Neural cell (in vitro differentiated cells): ENCODE results near the gene RSRC1. TPM values are rescaled to one million over a fixed set of nuclear protein-coding genes. Genes with fewer than 3 reads are reported as not detected.

Source experiments
- H2AFZ ChIP-seq: fragments of 200-600, 300-800 bp; sonication (generic), shearing (Covaris generic); 2 replicates; pipeline ENCODE4 v1.6.0; 2014; ENCODE audit warnings: low read depth, mild to moderate bottlenecking, antibody characterized with exemption, low read length, moderate library complexity
- H3F3A ChIP-seq: fragments of 200-600 bp; shearing (Covaris generic); 2 replicates; pipeline ENCODE4 v1.6.1; 2016; ENCODE audit warnings: mild to moderate bottlenecking, moderate library complexity, mixed read lengths, antibody characterized with exemption, low read length; ENCODE audit not compliant: insufficient read depth, poor library complexity, severe bottlenecking
- H3K27ac ChIP-seq: fragments of 200-600, 300-800 bp; sonication (generic), shearing (Covaris generic); 2 replicates; pipeline ENCODE4 v1.5.1; 2014; ENCODE audit warnings: mild to moderate bottlenecking, low read length, moderate library complexity
- H3K27me3 ChIP-seq: fragments of 300-800, 200-600 bp; sonication (generic), shearing (Covaris generic); 2 replicates; pipeline ENCODE4 v1.6.0; 2014; ENCODE audit warnings: mild to moderate bottlenecking, low read depth, low read length, moderate library complexity; ENCODE audit not compliant: insufficient read depth
- H3K36me3 ChIP-seq: fragments of 300-800, 200-600 bp; sonication (generic), shearing (Covaris generic); 2 replicates; pipeline ENCODE4 v1.5.1; 2014; ENCODE audit warnings: mild to moderate bottlenecking, antibody characterized with exemption, low read length, moderate library complexity; ENCODE audit not compliant: insufficient read depth
- H3K4me2 ChIP-seq: fragments of 300-800, 200-600 bp; sonication (generic), shearing (Covaris generic); 2 replicates; pipeline ENCODE4 v1.6.0; 2014; ENCODE audit warnings: mild to moderate bottlenecking, low read length
- H3K4me3 ChIP-seq: fragments of 300-800, 200-600 bp; sonication (generic), shearing (Covaris generic); 2 replicates; pipeline ENCODE4 v1.5.1; 2014; ENCODE audit warnings: mild to moderate bottlenecking, low read length, moderate library complexity
- H3K79me2 ChIP-seq: fragments of 200-600 bp; shearing (Covaris generic); replicated peaks from 2 replicates; pipeline ENCODE4 v1.6.0; 2014; ENCODE audit warnings: mild to moderate bottlenecking, low read length, moderate library complexity; ENCODE audit not compliant: insufficient read depth
- H3K9ac ChIP-seq: fragments of 300-800, 200-600 bp; sonication (generic), shearing (Covaris generic); 2 replicates; pipeline ENCODE4 v1.6.1; 2016; ENCODE audit warnings: mild to moderate bottlenecking, low read length, mixed read lengths
- H3K9me2 ChIP-seq: fragments of 200-600 bp; shearing (Covaris generic); 2 replicates; pipeline ENCODE4 v1.6.1; 2016; ENCODE audit warnings: mild to moderate bottlenecking, low read length, mixed read lengths; ENCODE audit not compliant: insufficient read depth
- H3K9me3 ChIP-seq: fragments of 200-600, 300-800 bp; sonication (generic), shearing (Covaris generic); 2 replicates; pipeline ENCODE4 v1.6.1; 2016; ENCODE audit warnings: mild to moderate bottlenecking, mixed run types, low read length, moderate library complexity, mixed read lengths
- H4K20me1 ChIP-seq: fragments of 200-600 bp; shearing (Covaris generic); 2 replicates; pipeline ENCODE4 v1.6.1; 2016; ENCODE audit warnings: mild to moderate bottlenecking, mixed run types; ENCODE audit not compliant: insufficient read depth
- CTCF ChIP-seq: fragments of 450-650 bp; IDR thresholded peaks from 2 replicates; pipeline ENCODE4 v1.5.1; 2014; ENCODE audit warnings: antibody characterized with exemption, mild to moderate bottlenecking, moderate library complexity; ENCODE audit not compliant: poor library complexity, severe bottlenecking
- EP300 ChIP-seq: fragments of 450-650 bp; conservative IDR thresholded peaks from 2 replicates; pipeline ENCODE4 v1.6.1; 2014; ENCODE audit warnings: antibody characterized with exemption, mild to moderate bottlenecking, moderate library complexity; ENCODE audit not compliant: poor library complexity, severe bottlenecking
- EZH2 ChIP-seq: fragments of 200-600, 300-800 bp; shearing (Covaris generic), sonication (generic); IDR thresholded peaks from 2 replicates; pipeline ENCODE4 v1.6.1; 2014; ENCODE audit warnings: antibody characterized with exemption, low read length, borderline replicate concordance, mild to moderate bottlenecking; ENCODE audit not compliant: insufficient read depth, poor library complexity, severe bottlenecking
- MXI1 ChIP-seq: fragments of 450-650 bp; conservative IDR thresholded peaks from 2 replicates; pipeline ENCODE4 v1.6.1; 2014; ENCODE audit warnings: antibody characterized with exemption, mild to moderate bottlenecking; ENCODE audit not compliant: poor library complexity, severe bottlenecking
- POLR2AphosphoS5 ChIP-seq: IDR thresholded peaks from 2 replicates; pipeline ENCODE4 v1.6.1; 2012
- RAD21 ChIP-seq: fragments of 450-650 bp; conservative IDR thresholded peaks from 2 replicates; pipeline ENCODE4 v1.6.1; 2014; ENCODE audit warnings: antibody characterized with exemption, mild to moderate bottlenecking, moderate library complexity
- SMC3 ChIP-seq: fragments of 450-650 bp; conservative IDR thresholded peaks from 2 replicates; pipeline ENCODE4 v1.6.1; 2014; ENCODE audit warnings: antibody characterized with exemption, mild to moderate bottlenecking, moderate library complexity; ENCODE audit not compliant: poor library complexity
- TAF1 ChIP-seq: IDR thresholded peaks from 2 replicates; pipeline ENCODE4 v1.6.1; 2012; ENCODE audit warnings: low read depth
- polyA plus RNA-seq: library from polyadenylated mRNA; depleted of rRNA; stranded (reverse); fragments of >200 nt; gene quantifications from 2 replicates; pipeline ENCODE4 v1.2.3, GENCODE V29; 2014
- TF ChIP-seq, protein P1 (sequence below): IDR thresholded peaks from 2 replicates; pipeline ENCODE4 v1.6.1; 2012; ENCODE audit warnings: borderline replicate concordance

The RSRC1 gene
- polyA plus RNA-seq, 1 donor from 2014 or later: 28.1 TPM

- Histone ChIP-seq H3K27me3 (no peaks in the 10 kb centered on the region), H3F3A (no peaks in the 10 kb centered on the region), H3K4me3 (no peak overlapping the region), H3K36me3 (no peaks in the 10 kb centered on the region), H3K9me2 (no peaks in the 10 kb centered on the region), H3K79me2 (no peaks in the 10 kb centered on the region), H3K27ac (no peak overlapping the region), H4K20me1 (no peaks in the 10 kb centered on the region), H2AFZ (no peak overlapping the region), H3K9me3 (no peaks in the 10 kb centered on the region), H3K4me2 (no peak overlapping the region), H3K9ac (no peak overlapping the region)
- TF ChIP-seq MXI1 (no peak), CTCF (no peak), POLR2AphosphoS5 (no peak), EZH2 (no peak), SMC3 (no peak), RAD21 (no peak), TAF1 (no peak), EP300 (no peak)
- TF ChIP-seq, protein P1, sequence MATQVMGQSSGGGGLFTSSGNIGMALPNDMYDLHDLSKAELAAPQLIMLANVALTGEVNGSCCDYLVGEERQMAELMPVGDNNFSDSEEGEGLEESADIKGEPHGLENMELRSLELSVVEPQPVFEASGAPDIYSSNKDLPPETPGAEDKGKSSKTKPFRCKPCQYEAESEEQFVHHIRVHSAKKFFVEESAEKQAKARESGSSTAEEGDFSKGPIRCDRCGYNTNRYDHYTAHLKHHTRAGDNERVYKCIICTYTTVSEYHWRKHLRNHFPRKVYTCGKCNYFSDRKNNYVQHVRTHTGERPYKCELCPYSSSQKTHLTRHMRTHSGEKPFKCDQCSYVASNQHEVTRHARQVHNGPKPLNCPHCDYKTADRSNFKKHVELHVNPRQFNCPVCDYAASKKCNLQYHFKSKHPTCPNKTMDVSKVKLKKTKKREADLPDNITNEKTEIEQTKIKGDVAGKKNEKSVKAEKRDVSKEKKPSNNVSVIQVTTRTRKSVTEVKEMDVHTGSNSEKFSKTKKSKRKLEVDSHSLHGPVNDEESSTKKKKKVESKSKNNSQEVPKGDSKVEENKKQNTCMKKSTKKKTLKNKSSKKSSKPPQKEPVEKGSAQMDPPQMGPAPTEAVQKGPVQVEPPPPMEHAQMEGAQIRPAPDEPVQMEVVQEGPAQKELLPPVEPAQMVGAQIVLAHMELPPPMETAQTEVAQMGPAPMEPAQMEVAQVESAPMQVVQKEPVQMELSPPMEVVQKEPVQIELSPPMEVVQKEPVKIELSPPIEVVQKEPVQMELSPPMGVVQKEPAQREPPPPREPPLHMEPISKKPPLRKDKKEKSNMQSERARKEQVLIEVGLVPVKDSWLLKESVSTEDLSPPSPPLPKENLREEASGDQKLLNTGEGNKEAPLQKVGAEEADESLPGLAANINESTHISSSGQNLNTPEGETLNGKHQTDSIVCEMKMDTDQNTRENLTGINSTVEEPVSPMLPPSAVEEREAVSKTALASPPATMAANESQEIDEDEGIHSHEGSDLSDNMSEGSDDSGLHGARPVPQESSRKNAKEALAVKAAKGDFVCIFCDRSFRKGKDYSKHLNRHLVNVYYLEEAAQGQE: no peak
Measured at GRCh38 chr3:158519776-158520175, 409.9 kb downstream of the RSRC1 start.

DNA sequence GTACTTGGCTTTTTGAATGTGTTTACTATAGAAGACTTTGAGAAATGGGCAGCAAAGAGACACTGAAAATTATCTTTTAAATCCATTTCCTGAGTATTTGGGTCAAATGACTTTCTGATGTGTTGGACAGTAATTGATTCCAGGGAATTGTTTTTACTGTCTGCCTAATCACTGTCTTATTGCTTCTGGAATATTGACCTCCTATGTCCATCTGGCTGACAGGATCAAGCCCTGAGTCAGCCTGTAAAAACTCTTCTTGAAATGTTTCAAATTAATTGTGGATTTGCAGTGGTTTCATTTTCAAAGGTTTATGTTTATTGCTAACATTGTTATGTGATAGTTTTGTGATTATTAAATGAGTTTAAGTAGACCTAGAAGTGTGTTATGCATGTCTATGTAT lies 410.5 kb downstream of the RSRC1 start:
- no peak overlapping the region for H3K4me3 ChIP-seq
- no peaks in the 10 kb centered on the region for H3K79me2 ChIP-seq
- no peaks in the 10 kb centered on the region for H3K27me3 ChIP-seq
- H3K27ac ChIP-seq: no peak overlapping the region
- TF ChIP-seq MXI1: no peak
- no peak for TF ChIP-seq EP300
- no peak for TF ChIP-seq TAF1
- no peak for TF ChIP-seq RAD21
- TF ChIP-seq, protein P1: no peak
- no peak for TF ChIP-seq EZH2
- no peak for TF ChIP-seq POLR2AphosphoS5
- TF ChIP-seq SMC3: no peak
- no peak for TF ChIP-seq CTCF
- H3K4me2 ChIP-seq: no peak overlapping the region
- H3K9ac ChIP-seq: no peak overlapping the region
- no peak overlapping the region for H2AFZ ChIP-seq
- H3K36me3 ChIP-seq: no peaks in the 10 kb centered on the region
- H3K9me3 ChIP-seq: no peaks in the 10 kb centered on the region
- H4K20me1 ChIP-seq: no peaks in the 10 kb centered on the region
- no peaks in the 10 kb centered on the region for H3F3A ChIP-seq
- no peaks in the 10 kb centered on the region for H3K9me2 ChIP-seq
